Measurements from ENCODE around the gene KRT20. TPM values are rescaled to one million over a fixed set of nuclear protein-coding genes. Genes with fewer than 3 reads are reported as not detected.
A peak's percentile ranks its signal among the peaks of the same experiment; 100 is the strongest.

Gene KRT20
- total RNA-seq, 2 donors from 2014 or later, result not detected

- H3K27ac ChIP-seq, result peak overlapping the region; percentile 29 to 46
- TF ChIP-seq CTCF (IDR thresholded peaks at IDR 0.05) (no peak), POLR2AphosphoS5 (IDR thresholded peaks at IDR 0.05) (no peak), POLR2A (IDR thresholded peaks at IDR 0.05) (no peak)
- no peaks in the 10 kb centered on the region for H3K9me3 ChIP-seq
- H3K4me3 ChIP-seq, result no peak overlapping the region
- no peaks in the 10 kb centered on the region for H3K36me3 ChIP-seq
- H3K27me3 ChIP-seq (replicated peaks; ENCODE audit: insufficient read depth), result no peaks in the 10 kb centered on the region
- DNase-seq (ENCODE audit: low spot score), result no peak
- H3K4me1 ChIP-seq (replicated peaks), result peaks cover 7% of the 10 kb centered on the region
- intact Hi-C loops (cut with DNase I), result no loop called here
- WGBS, result 47% methylated on average over 4 of the region's 4 CpGs
These were observed 17.5 kb upstream of the KRT20 start for GRCh38 chr17:40902498-40902897.

- intact Hi-C loops (cut with DNase I), result no loop called here
- Histone ChIP-seq H3K36me3 (no peaks in the 10 kb centered on the region), H3K27me3 (replicated peaks; ENCODE audit: insufficient read depth) (no peaks in the 10 kb centered on the region), H3K4me3 (no peak overlapping the region), H3K27ac (peak overlapping the region; percentile 29 to 46), H3K4me1 (replicated peaks) (peaks cover 7% of the 10 kb centered on the region), H3K9me3 (no peaks in the 10 kb centered on the region)
- DNase-seq (ENCODE audit: low spot score), result peak; percentile 74
- TF ChIP-seq POLR2AphosphoS5 (IDR thresholded peaks at IDR 0.05) (peak; percentile 85), POLR2A (IDR thresholded peaks at IDR 0.05) (no peak)
- WGBS, result 52% methylated on average over 1 of the region's 1 CpG
These were observed 17.0 kb upstream of the KRT20 start for GRCh38 chr17:40901981-40902474.

GRCh38 chr17:40900809-40901356 is 15.8 kb upstream of the KRT20 start:
- intact Hi-C loops (cut with DNase I), result no loop called here
- TF ChIP-seq CTCF (IDR thresholded peaks at IDR 0.05) (no peak), POLR2A (IDR thresholded peaks at IDR 0.05) (no peak), POLR2AphosphoS5 (IDR thresholded peaks at IDR 0.05) (no peak)
- 65% methylated on average over 5 of the region's 5 CpGs for WGBS

GRCh38 chr17:40896916-40897455 is 11.9 kb upstream of the KRT20 start:
- no peaks in the 10 kb centered on the region for H3K27me3 ChIP-seq (replicated peaks; ENCODE audit: insufficient read depth)
- DNase-seq (ENCODE audit: low spot score), result no peak
- H3K4me3 ChIP-seq, result no peak overlapping the region
- TF ChIP-seq POLR2A (IDR thresholded peaks at IDR 0.05), result no peak
- TF ChIP-seq POLR2AphosphoS5 (IDR thresholded peaks at IDR 0.05), result no peak
- TF ChIP-seq CTCF (IDR thresholded peaks at IDR 0.05), result no peak
- H3K36me3 ChIP-seq, result no peaks in the 10 kb centered on the region
- H3K9me3 ChIP-seq, result no peaks in the 10 kb centered on the region
- 68% methylated on average over 4 of the region's 4 CpGs for whole genome bisulfite sequencing
- H3K4me1 ChIP-seq (replicated peaks), result no peaks in the 10 kb centered on the region
- no peak overlapping the region for H3K27ac ChIP-seq
- intact Hi-C loops (cut with DNase I), result no loop called here

More at GRCh38 chr17:40900809-40901356, 15.8 kb upstream of the KRT20 start:
- no peak overlapping the region for H3K4me3 ChIP-seq
- no peak overlapping the region for H3K27ac ChIP-seq
- H3K4me1 ChIP-seq (replicated peaks), result peaks cover 7% of the 10 kb centered on the region
- no peaks in the 10 kb centered on the region for H3K9me3 ChIP-seq
- H3K36me3 ChIP-seq, result no peaks in the 10 kb centered on the region
- H3K27me3 ChIP-seq (replicated peaks; ENCODE audit: insufficient read depth), result no peaks in the 10 kb centered on the region
- DNase-seq (ENCODE audit: low spot score), result no peak

- H3K27me3 ChIP-seq (replicated peaks; ENCODE audit: insufficient read depth), result no peaks in the 10 kb centered on the region
- H3K4me3 ChIP-seq, result no peak overlapping the region
- TF ChIP-seq POLR2AphosphoS5 (IDR thresholded peaks at IDR 0.05) (no peak), POLR2A (IDR thresholded peaks at IDR 0.05) (no peak), CTCF (IDR thresholded peaks at IDR 0.05) (no peak)
- no peak for DNase-seq (ENCODE audit: low spot score)
- no peaks in the 10 kb centered on the region for H3K9me3 ChIP-seq
- H3K27ac ChIP-seq, result no peak overlapping the region
- 65% methylated on average over 9 of the region's 9 CpGs for WGBS
- H3K36me3 ChIP-seq, result no peaks in the 10 kb centered on the region
- intact Hi-C loops (cut with DNase I), result no loop called here
- no peaks in the 10 kb centered on the region for H3K4me1 ChIP-seq (replicated peaks)
These were observed 10.2 kb upstream of the KRT20 start for GRCh38 chr17:40895106-40895730.

All from prostate gland (tissue), 2 donors.